T-helper 1 cell treated with Interleukin-12 subunit alpha and Interleukin-12 subunit beta and Interleukin-4 antibody, amounts not matched to agents 30 ng/mL and 1 ng/mL, for 36 hours (primary cell): Measurements from ENCODE around the gene DMD. TPM values are rescaled to one million over a fixed set of nuclear protein-coding genes. Genes with fewer than 3 reads are reported as not detected.

Experiments used
- intact Hi-C: fragments of 100-400 bp; cut with micrococcal nuclease; formaldehyde crosslinking; loops from one replicate; pipeline ENCODE4 v1.15.1; 2024
- total RNA-seq: library from RNA; stranded (reverse); gene quantifications from 2 replicates; pipeline ENCODE4 v1.2.3, GENCODE V29; 2022

The DMD gene
- total RNA-seq, 1 donor from 2014 or later: 18.1 TPM

DNA sequence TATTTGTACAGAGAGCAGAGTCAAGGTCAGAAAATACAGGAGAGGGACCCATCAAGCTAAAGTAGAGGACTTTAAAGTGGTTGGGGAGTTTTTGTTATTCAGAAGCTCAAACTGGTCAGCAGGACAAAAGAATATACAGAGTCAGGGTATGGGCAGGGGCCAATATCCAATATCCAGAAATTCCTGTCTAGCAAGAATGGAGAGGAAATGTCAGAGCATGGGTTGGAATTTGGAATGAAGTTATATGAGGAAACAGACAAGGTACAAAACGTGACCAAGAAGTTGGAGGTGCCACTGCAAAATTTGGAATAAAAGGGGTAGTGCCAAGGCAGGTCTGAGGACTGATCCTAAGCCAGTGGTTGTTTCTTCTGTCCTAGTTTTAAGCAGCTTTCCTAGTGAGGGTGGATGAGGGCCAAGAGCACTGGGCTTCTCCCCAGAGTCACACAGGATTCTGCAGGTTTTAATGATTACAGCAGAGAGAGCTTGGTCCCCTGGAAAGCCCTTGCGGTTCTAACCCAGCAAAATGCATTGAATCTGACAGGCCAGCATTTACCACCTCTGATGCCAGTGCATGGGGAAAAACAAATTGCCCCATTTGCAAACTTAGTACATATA lies 1834.8 kb downstream of the DMD start:
- intact Hi-C loops: no loop called here

DNA sequence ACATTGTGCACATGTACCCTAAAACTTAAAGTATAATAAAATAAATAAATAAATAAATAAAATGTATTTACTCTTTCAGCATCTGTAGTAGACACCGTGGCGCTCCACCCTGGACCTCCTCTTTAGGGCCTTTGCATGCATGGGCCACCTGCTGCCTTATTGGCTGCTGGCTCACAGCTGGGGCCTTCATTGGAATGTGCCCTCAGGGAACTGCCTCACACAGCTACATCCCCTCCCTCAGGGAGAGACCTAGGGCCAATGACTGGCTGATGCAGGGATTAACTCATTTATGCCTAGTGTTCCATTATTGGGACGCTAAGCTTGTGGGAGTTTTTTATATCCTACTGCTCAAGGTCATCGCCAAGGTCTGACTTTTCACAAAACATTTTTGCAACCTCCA lies 1836.6 kb downstream of the DMD start:
- intact Hi-C loops: no loop called here

DNA sequence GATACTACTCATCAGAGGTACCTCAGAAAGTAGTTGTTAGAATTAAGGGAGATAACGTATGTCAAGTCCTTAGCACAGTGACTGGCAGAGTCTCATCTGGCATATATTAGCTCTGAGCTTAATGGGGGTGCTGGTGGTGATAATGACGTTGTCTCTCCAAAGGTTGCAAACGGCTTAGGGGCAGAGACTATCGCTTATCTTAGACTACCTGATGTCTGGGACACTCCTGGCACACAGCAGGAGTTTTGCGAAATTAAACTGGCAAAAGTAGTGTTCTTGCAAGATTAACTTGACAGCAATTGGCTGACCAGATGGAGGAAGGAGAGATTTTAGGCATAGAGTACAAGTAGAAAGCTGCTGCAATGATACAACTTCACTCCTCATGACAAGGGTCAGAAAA lies 1839.4 kb downstream of the DMD start:
- intact Hi-C loops: no loop called here

DNA sequence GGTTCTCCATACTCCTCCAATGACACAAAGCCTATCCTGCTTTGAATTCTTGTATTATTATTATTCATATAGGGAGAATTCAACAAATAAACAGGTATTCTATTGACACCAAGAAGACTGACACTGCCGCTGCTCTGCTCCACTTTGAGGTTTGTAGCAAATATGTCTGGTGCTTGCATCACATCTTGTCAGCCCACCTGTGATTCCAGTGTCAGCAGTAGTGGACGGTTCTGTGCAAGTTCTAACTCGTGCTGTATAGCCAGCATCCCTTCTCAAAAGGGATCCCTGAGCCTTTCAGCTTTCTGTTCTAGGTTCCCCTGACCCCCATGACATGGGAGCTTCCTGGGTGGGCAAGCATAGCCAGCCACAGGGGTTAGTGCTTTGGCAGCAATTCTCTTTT lies 1843.5 kb downstream of the DMD start:
- intact Hi-C loops: no loop called here

DNA sequence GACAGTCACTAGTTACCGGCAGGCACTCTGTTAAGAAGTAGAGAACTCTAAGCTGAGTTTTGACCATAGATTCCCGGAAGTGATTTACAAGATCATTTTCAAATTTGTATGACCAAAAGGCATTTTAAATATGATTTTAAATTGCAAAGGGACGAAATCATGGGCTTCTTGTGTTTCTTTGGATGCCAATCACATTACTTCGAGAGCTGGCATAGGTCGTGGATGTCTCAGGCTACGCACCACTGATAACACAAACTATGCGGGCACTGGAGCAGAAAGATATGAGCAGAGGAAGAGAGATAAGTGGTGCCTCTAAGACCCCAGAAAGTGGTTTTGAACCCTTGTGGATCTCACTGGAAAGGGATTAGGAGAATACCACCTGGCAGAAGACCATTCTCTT lies 1845.3 kb downstream of the DMD start:
- intact Hi-C loops: no loop called here

DNA sequence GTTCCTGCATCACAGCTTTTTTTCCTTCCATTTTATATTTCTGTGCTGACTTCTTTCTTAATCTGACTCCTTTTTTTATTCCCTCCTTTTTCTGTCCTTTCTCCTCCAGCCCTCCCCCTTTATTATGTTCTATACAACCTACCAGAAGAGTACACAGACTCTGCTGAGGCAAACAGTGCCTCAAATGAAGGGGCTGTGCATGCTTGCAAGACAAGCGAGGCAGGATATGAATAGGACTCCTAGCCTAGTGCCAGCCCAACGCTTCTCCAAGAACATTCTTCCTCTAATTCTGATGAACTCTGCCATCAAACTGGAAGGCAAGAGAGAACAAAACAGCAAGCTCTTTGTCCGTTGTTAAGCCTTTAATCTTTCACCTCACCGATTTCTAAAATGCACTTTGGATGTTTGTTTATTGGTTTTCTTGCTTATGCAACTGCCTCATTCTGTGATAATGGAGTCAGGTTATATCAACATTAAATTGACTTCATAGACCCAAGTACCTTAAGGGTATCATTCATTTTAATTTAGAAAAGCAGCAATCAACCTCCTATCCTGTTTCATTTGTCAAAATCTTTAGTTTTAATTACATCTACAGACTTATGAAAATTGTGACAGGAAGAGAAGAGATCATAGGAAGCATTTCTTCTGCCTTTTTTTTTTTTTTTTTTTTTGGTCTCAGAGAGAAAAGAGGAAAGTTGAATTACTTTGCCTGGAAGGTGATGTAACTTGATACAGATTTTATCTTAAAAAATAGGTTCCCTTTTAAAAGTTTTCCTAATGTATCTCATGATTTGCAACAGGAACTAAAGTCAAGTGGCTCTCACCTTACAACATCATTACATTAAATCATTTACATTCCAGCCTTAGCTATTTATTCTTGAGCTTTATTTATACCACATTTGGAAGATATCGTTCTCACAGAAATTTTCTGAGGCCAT lies 1854.8 kb downstream of the DMD start:
- intact Hi-C loops: no loop called here

DNA sequence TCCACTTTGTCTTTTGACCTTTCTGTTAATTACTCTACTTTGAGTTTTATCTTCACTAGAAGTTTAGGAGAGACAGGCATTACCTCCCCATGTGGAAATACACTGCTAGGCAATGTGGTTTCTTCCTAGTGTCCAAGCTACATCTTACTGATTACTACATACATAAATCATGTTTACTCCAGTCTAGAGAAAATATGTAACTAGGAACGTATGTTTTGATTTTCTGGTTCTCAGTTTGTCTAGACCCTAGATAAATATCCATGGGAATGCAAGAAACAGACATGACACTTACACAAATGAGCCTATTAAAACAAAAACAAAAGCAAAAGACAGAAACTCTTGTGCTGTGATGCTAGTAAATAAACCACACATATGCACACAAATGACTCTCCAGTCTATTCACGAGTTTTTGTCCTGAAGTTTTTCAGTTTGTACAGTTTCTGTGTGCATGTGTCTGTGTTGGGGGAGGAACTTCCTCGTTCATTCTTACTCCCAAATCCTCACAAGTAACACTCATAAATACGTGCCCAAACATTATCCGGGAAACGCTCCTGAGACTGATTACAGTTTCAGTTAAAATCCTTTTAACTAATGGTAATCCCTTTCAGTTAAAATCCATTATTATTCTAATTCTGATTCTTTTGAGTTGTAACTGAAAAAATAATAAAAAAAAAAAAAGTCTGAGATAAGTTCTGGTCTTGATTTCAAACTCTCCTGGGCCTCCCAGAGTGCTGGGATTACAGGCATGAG lies 1856.0 kb downstream of the DMD start:
- intact Hi-C loops: no loop called here

DNA sequence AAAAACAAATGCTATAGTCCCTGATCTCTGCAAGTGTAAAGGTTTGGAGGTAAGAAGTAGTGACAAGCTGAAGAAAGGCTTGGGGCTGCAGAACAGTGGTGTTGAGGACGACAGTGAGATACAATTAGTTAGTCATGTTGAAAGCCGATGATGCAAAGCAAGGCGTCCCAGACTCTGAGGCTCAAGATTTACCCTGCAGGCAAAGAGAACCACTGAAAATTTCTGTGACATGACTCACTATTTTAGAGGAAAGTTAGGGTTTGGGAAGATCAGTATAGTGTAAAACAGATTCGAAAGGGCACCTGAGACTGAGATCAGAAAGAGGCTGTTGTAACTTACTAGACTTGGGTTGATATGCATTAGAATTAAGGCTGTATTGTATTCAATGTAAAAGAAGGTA lies 1858.3 kb downstream of the DMD start:
- intact Hi-C loops: no loop called here

DNA sequence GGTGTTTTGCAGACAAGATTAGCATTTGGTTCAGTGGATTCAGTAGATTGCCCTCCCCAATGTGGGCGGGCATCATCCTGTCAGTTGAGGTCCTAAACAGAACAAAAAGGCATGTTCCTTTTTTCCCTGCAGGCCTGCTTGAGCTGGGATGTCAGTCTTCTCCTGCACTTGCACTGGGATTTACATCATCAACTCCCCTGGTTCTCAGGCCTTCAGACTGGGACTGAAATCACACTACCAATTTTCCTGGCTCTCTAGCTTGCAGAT lies 1860.6 kb downstream of the DMD start:
- intact Hi-C loops: no loop called here

DNA sequence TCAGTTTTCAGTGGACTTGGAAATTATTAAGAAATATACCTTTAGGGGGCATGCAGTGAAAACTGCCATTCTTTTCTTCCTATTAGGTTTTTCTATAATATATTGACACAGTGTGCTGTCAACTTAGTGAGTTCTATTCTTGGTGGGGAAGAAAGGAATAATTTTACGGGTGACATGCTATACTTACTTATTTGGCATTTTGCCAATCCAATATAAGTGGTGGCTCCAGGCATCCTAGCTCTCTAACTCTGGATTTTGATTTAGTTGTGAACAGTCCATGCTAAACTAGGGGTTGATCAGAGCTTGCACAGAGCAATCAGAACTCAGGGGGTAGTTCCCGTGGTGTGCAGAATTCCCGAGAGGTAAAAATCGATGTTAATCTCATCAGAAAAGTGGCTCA lies 1861.8 kb downstream of the DMD start:
- intact Hi-C loops: no loop called here

DNA sequence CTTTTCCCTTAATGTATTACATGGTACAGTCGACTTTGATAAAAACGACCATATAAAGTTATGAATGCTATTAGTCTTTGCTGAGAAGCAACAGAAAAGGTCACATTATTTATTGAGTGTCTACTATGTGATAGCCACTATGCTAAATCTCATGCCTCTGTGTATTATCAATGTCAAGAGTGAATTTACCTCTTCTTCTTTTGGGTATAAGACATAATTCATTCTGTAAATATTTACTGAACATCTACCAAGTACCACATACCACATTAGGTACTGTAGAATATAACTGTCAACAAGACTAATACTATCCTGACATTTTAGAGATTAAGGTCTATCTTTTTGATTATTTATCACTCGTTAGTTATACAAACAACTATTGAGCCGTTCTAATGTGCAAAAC lies 1870.8 kb downstream of the DMD start:
- intact Hi-C loops: no loop called here

DNA sequence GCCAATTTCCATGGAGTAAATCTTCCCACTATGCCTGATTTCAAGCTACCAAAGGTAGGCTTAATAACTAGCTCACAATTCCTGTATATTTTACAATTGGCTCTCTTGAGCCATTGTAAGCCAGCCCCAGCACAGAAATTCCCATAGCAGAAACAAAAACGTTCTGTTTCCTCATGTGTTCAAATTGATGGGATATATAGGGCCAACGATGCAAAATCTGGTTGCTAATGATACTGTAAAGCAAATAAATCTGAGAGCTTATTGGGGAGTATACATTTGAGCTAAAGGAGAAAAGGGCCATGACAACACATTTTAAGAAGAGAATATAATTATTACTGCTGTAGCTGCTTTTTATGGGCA lies 1872.4 kb downstream of the DMD start:
- intact Hi-C loops: no loop called here

DNA sequence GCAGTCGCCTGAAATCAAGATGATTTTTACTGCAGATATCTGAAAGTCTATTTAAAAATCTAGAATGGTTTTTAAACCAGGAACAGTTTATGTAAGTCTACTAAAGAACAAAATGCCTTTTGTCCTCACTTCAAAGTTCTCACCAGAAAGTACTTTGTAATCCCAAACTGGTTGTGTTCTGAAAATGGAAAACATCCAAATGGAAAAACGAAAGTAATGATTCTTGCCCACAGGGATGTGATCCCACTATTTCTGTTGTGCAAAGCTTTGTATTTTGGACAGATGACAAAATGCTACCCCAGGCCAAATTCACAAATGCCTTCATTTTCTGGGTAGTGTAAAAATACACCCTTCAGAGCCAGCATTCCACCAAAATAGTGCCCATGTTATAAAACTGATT lies 1874.0 kb downstream of the DMD start:
- intact Hi-C loops: no loop called here

DNA sequence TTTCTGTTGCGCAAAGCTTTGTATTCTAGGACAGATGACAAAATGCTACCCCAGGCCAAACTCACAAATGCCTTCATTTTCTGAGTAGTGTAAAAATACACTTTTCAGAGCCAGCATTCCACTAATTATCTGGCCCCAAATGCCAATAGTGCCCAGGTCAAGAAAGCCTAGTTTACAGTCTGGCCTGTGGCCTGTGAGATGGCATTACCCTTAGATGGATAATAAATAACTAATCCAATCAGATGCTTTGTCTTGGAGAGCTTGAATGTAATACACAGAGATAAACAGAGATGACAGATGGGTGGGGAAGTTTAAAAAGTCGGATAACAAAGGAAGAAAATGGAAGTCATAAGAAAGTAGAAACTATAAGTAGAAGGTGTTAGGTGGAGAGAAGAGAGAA lies 1874.9 kb downstream of the DMD start:
- intact Hi-C loops: no loop called here

DNA sequence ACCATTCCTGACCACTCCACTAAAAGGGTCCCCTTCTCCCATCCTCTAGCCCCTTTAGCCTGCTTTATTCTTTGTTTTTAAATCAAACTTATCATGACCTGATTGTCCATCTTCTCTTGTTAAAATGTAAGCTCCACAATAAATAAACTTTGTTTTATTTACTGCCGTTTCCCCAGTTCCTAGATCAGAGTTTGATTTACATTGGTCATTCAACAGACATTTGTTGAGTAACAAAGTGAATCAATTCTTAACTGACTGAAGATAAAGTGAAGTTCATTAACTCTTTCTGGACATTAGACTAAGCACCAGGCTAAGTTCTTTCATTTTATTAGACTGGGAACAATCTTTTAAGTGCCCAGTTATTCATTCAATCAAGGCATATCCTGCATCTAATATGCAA lies 1876.4 kb downstream of the DMD start:
- intact Hi-C loops: no loop called here

DNA sequence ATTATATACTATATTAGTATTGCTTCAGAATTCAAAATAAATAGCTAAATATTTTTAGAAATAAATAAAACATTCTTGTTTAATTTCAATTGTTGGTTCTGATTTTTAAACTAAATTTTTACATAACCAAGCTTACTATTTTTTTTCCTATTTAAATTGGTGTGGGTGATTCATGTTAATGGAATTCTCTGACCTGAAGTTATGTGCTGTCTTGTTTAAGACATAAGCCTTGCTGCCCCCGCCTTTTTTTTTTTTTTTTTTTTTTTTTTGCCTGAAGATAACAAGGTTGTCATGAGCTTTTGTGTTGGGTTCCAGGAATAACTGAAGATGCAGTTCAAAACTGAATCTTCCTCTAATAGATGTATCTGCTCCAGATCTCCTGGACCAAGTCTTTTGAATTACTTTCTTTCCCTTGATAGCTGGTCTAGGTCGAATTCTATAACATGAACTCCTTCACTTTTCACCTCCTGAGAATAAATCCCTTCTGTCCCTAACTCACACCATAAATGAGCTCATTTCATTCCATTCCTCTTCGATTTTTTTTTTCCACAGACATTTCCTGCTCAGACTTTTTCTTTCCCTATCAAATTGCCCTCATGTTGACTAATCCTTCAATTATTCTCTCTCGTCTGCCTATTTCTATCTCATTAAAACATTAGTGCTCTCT lies 1878.1 kb downstream of the DMD start:
- intact Hi-C loops: no loop called here

DNA sequence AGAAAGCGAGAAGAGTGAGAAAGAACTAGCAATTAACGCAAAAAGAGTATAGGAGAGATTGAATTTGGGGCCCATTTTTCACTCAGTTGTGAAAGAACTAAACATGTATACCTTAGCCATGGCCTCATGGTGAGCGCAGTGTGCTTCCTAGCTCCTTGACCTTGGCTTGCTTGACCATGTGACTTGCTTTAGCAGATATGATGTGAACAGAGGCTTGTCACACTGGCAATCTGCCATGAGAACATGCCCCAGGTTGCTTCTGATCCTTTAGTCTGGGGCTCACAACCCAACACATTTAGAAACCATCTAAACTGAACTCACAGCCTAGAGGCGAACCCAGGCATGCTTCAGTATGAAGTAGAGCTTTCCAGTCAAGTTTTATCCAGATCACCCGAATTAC lies 1879.4 kb downstream of the DMD start:
- intact Hi-C loops: no loop called here

DNA sequence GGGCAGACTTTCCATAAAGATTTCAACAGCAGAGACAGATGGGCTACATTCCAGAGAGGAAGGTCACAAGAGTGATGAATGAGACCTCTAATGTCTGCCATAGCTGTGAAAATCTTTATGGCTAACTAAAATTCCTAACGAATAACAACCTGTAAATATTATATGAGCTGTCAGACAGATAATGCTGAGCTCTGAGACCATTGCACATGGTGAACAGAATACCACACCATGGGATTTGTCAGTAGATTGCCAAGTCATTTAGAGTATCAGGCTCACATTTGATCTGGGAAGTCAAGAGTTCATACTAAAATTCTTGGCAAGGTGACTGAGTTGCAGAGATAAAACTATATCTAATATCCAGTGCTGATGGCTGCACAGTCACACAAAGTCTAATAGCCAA lies 1880.3 kb downstream of the DMD start:
- intact Hi-C loops: no loop called here

DNA sequence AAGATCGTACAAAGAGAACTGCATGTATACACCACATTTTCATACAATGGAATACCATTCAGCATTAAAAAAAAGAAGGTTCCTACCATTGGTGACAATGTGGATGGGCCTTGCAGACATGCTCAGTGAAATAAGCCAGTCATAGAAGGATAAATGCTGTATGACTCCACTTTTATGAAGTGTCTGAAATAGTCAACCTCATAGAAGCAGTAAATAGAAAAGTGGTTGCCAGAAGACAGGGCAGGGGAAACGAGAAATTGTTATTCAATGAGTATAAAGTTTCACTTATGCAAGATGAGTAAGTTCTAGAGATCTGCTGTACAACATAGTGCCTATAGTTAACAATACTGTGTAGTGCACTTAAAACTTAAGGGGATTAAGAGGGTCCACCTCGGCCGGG lies 1882.1 kb downstream of the DMD start:
- intact Hi-C loops: no loop called here

DNA sequence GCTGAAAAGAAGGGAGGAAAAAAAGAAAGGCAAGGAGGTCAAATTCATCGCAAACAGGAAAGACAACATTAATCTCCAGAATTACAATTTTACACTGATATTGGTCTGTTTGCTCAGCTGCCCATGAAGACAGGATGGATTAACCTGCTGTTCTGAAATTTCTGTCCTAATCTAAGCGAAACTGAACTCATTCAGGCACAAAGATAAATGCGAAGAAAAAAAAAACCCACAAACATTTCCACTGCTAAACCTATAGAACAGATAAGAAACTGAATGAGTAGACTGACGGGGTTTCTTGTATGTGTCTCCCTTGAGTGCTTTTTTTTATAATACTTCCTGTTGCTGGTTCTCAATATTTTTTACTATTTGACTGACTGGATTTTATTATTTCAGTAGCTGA lies 1887.7 kb downstream of the DMD start:
- intact Hi-C loops: no loop called here

DNA sequence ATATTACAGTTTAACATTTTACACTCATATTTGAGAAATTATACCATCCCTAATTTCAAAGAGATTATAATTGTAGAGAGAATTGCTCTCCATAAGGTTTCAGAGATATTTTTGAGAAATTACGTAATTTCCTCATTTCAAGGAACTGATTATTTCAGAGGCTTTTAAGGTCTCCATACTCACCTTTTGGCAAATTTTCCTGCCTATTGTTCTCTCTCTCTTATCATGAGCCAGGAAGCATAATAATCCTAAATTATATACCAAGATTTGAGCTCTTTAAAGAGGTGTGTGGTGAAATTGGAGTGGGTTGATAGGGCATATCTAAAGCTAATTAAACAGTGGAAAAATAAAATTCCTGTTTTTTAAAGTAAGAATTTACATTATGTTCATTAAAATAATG lies 1890.6 kb downstream of the DMD start:
- intact Hi-C loops: no loop called here

DNA sequence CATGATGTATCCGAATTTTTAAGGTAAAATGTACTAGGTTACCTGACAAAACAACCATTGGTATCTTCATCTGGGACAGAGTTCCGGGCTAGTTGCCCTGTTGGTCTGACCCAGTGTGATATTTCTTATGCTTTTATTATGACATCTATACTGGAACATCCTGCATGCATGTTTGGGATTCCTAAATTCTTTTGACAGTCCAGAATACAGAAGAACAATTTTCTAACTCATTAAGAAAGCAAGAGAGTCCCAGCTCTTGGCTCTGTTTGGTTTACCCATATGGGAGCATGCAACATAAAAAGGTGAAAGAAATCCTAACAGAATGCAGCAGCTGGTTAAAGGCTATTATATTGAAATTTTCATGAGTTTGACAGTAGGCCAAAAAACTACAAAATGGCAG lies 1891.8 kb downstream of the DMD start:
- intact Hi-C loops: no loop called here
